GM10248 (cell line): ENCODE results near the gene KCNJ4.

Source experiments
- CTCF ChIA-PET: fragments of 300-600 bp; sonication (Branson Sonifier 250); formaldehyde crosslinking; extraction: SDS; loops from one replicate; lab custom pipeline; 2021; ENCODE audit warnings: antibody characterized with exemption; lab: Yijun Ruan, JAX
- POLR2A ChIA-PET: fragments of 350-650 bp; sonication (Branson Sonifier 250); formaldehyde crosslinking; extraction: SDS; loops from one replicate; lab custom pipeline; 2020; ENCODE audit warnings: antibody characterized with exemption; lab: Yijun Ruan, JAX
- DNase-seq: peaks from one replicate; pipeline ENCODE4 v3.0.0; 2012; ENCODE audit errors: extremely low spot score
- TF ChIP-seq, protein P1 (sequence below): IDR thresholded peaks from 2 replicates; pipeline ENCODE4 v1.5.1; 2012; ENCODE audit warnings: mild to moderate bottlenecking, low read depth; ENCODE audit errors: extremely low read depth, missing control alignments, control extremely low read depth

Gene KCNJ4

DNA sequence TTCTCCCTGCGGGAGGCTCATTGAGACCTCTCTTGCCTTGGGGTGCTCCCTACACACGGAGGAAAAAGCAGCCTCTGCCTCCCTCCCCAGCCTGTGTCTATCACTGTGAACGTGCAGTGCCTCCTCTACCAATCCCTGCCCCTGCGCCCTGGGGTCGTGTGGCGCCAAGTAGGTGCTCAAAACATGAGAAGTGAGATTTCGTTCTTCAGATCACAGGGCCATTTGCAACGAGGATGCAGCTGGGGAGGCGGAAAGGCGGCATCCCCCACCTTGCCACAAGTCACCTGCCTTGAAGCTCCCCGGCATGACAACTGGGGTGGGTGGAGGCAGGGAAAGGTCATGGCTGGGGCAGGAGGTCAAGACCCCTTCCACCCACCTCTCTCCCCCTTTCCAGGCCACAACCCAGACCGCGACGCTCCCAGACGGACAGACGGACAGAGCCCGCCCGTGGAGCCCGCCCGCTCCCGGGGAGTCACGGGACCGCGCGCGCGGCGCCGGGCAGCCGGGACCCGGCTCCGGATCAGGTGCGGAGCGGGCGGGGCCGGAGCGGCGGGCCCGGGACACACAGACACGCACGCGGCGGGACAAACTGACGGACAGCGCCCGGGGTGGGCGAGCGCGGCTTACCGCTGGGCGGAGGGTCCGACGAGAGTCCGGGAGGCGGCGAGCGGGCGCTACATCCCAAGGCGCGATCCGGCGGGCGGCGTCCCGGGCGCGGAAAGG lies 485 bp downstream of the KCNJ4 start:
- peak; percentile 54 for DNase-seq

DNA sequence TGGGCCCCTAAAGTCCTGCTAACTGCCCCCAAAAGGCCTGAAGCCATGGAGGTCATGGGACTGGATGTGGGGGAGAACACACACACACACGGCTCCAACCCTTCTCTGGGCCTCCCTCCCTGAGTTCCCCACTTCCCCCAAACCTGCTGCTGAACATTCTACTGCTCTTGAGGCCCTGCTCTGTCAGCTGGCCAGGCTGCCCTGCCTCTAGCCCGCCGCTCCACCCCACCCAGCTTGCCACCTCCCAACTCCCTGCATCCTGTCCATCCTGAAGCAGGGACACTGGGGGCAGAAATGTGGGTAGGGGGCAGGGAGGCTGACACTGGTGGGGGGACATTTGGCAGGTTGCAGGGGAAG lies 1.0 kb downstream of the KCNJ4 start:
- TF ChIP-seq, protein P1, sequence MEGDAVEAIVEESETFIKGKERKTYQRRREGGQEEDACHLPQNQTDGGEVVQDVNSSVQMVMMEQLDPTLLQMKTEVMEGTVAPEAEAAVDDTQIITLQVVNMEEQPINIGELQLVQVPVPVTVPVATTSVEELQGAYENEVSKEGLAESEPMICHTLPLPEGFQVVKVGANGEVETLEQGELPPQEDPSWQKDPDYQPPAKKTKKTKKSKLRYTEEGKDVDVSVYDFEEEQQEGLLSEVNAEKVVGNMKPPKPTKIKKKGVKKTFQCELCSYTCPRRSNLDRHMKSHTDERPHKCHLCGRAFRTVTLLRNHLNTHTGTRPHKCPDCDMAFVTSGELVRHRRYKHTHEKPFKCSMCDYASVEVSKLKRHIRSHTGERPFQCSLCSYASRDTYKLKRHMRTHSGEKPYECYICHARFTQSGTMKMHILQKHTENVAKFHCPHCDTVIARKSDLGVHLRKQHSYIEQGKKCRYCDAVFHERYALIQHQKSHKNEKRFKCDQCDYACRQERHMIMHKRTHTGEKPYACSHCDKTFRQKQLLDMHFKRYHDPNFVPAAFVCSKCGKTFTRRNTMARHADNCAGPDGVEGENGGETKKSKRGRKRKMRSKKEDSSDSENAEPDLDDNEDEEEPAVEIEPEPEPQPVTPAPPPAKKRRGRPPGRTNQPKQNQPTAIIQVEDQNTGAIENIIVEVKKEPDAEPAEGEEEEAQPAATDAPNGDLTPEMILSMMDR: no peak
- DNase-seq: no peak
- CTCF ChIA-PET: no interaction called here
- POLR2A ChIA-PET: no interaction called here

More for the DNA sequence above, 485 bp downstream of the KCNJ4 start:
- TF ChIP-seq, protein P1: no peak
- CTCF ChIA-PET: no interaction called here
- POLR2A ChIA-PET: no interaction called here

GRCh38 chr22:38453066-38453672 lies 1.8 kb downstream of the KCNJ4 start:
- ChIA-PET POLR2A (no interaction called here), CTCF (no interaction called here)
- TF ChIP-seq, protein P1: no peak
- no peak for DNase-seq

DNA sequence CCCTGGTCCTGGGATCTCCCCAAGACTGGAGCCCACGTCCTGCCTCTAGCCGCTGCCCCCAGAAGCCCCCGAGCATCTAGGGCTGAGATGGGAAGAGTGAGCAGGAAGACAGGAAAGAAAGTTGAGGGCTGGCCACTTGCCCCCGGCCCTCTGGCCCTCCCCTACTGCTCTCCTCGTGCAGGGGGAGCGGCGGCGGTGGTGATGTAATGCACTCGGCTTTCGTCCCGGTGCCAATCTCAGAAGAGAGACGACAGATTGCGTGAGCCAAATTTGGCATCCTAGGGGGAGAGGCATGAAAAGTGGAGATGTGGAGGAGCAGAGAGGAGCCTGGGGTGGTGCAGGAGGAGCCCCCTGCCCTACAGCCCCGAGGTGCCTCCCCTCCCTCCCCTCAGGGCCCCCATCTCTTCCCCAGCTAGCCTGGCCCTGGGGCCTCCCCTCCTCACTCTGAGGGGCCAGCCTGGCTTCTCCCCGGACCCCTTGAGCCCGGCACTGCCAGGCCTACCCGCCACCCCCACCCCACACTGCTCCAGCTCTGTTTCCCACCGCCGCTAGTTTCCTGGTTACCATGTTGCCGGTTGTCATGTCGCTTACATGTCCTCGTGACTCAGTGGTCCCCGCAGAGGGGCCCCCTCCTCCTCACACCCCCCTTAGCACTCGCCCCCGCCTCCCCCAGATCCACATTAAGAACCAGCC lies 2.5 kb downstream of the KCNJ4 start:
- TF ChIP-seq, protein P1: no peak
- ChIA-PET CTCF (no interaction called here), POLR2A (no interaction called here)
- no peak for DNase-seq

GRCh38 chr22:38451864-38452263 lies 3.1 kb downstream of the KCNJ4 start:
- ChIA-PET POLR2A (no interaction called here), CTCF (no interaction called here)
- TF ChIP-seq, protein P1: no peak

GRCh38 chr22:38451404-38451803 lies 3.6 kb downstream of the KCNJ4 start:
- POLR2A ChIA-PET: no interaction called here
- TF ChIP-seq, protein P1: no peak
- DNase-seq: no peak
- CTCF ChIA-PET: no interaction called here

More at GRCh38 chr22:38451864-38452263, 3.1 kb downstream of the KCNJ4 start:
- no peak for DNase-seq
